ENCODE measurements around the gene SPAG16.

GRCh38 chr2:213235741-213236140 lies 48.5 kb upstream of the SPAG16 start:
- TF ChIP-seq, protein P1, sequence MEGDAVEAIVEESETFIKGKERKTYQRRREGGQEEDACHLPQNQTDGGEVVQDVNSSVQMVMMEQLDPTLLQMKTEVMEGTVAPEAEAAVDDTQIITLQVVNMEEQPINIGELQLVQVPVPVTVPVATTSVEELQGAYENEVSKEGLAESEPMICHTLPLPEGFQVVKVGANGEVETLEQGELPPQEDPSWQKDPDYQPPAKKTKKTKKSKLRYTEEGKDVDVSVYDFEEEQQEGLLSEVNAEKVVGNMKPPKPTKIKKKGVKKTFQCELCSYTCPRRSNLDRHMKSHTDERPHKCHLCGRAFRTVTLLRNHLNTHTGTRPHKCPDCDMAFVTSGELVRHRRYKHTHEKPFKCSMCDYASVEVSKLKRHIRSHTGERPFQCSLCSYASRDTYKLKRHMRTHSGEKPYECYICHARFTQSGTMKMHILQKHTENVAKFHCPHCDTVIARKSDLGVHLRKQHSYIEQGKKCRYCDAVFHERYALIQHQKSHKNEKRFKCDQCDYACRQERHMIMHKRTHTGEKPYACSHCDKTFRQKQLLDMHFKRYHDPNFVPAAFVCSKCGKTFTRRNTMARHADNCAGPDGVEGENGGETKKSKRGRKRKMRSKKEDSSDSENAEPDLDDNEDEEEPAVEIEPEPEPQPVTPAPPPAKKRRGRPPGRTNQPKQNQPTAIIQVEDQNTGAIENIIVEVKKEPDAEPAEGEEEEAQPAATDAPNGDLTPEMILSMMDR (conservative IDR thresholded peaks at IDR 0.05; ENCODE audit: low read length) = no peak
- no peak for TF ChIP-seq EZH2phosphoT487 (IDR thresholded peaks at IDR 0.05; ENCODE audit: borderline replicate concordance)
